ENCODE results near the gene OR4C12. TPM values are rescaled to one million over a fixed set of nuclear protein-coding genes. Genes with fewer than 3 reads are reported as not detected.
"Not testable (repeated sequence)": the region's sequence is repeated elsewhere in the genome, so short reads cannot be mapped to it uniquely, and the experiment has no call there.

Gene OR4C12
- total RNA-seq (2014; rRNA removed; shearing (Covaris generic)) = not detected in 2 replicates
- polyA plus RNA-seq (2015; cell fraction: cytosol; rRNA removed) = not detected in 2 replicates
- polyA plus RNA-seq (2015; cell fraction: nucleus; rRNA removed) = not detected in 2 replicates

DNA sequence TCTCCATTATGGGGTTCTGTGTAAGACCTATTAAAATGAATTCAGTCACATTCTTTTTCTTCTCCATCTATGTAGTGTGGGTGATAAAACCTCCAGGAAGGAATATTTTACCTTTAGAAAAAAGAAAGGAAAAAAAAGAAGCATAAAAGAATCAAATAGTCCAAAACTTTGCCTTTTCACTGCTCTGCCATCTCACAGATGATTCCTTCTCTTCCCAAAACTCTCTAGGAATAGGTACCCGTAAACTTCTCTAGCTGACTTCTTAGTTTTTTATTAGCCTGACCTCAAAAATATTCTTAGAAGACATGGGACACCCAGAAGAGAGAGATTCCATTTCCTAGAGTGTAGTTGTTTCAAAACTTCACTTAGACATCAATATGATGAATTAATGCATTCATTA, at the start of gene OR4C12:
Gene OR4C12, minus strand, starts transcription at position 101 of the 400 bp plus-strand sequence. Its CDS starts 34 bp downstream, at position 67.
- in situ Hi-C loops (cut with HindIII; ENCODE audit: low pct_unique_long_range_greater_than_20kb, low sequenced_read_pairs); DNase-seq (ENCODE audit: low read depth, low spot score): not testable (repeated sequence)

DNA sequence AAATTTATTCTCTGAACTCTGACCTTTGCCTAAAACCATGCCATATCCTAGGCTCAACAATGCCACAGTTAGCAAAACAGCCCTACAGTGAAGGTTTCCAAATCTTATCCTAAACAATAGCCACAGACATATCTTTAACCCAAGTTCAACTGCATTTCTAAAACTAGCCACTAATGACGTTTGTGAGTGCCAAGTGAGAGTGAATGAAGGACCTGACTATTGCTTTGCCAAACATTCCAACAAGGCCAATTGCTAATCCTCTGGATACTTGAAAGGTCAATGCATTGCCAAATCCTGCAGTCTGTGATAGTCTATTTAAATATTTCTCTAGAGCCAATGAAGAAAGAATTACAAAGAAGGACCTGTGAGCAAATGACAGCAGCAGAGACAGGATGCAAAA, 47.9 kb upstream of the OR4C12 start:
- peak; percentile 54 for DNase-seq (ENCODE audit: low read depth, low spot score)
- in situ Hi-C loops (cut with HindIII; ENCODE audit: low pct_unique_long_range_greater_than_20kb, low sequenced_read_pairs) = no loop called here

DNA sequence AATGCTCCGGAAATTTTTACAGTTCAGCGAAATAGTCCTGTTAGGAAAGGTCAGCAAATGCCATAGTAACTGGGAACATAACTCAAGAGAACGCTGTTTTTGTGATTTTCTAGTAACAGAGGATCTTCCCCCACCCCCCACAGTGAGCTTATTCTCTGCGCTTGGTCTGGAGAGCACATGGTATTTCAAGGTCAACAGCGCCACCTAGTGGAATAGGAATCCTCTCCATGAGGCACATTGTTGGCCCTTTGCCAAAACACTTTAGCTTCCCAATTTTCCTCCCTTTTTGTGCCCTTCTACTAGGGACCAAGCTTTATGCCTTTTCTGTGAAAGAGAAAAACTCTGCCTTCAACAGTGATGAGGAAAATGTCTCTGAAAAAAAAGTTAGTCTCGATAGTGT, 13.2 kb upstream of the OR4C12 start:
- in situ Hi-C loops (cut with HindIII; ENCODE audit: low pct_unique_long_range_greater_than_20kb, low sequenced_read_pairs) = no loop called here

GRCh38 chr11:49973439-49973838, 8.9 kb downstream of the OR4C12 start:
- DNase-seq (ENCODE audit: low read depth, low spot score); in situ Hi-C loops (cut with HindIII; ENCODE audit: low pct_unique_long_range_greater_than_20kb, low sequenced_read_pairs): not testable (repeated sequence)

More for the DNA sequence above, 13.2 kb upstream of the OR4C12 start:
- DNase-seq (ENCODE audit: low read depth, low spot score) = peak; percentile 90

DNA sequence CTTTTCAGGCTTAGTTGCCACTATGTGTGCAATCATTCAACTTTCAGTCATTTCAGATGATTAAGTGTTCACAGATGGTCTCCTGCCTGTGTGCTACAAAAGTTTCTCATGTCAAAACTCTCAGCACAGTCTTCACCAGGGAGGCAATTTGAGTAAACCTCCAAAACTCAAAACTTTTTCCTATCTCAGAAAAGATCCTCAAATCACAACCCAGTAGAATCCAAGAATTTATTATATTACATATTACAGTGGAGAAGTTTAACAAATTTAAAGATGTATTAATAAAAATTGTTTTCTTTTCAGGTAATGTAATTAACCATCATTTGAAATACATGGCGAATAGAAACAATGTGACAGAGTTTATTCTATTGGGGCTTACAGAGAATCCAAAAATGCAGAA, 30.2 kb downstream of the OR4C12 start, which contains the start of gene OR4C13:
Gene OR4C13, plus strand, starts transcription at position 301 of the 400 bp plus-strand sequence. Its CDS starts 32 bp downstream, at position 333.
- in situ Hi-C loops (cut with HindIII; ENCODE audit: low pct_unique_long_range_greater_than_20kb, low sequenced_read_pairs) = no loop called here
- DNase-seq (ENCODE audit: low read depth, low spot score) = no peak

DNA sequence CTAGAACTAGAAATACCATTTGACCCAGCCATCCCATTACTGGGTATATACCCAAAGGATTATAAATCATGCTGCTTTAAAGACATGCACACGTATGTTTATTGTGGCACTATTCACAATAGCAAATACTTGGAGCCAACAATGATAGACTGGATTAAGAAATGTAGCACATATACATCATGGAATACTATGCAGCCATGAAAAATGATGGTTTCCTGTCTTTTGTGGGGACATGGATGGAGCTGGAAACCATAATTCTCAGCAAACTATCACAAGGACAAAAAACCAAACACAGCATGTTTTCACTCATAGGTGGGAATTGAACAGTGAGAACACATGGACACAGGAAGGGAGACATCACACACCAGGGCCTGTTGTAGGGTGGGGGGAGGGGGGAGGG, 33.6 kb downstream of the OR4C12 start:
- in situ Hi-C loops (cut with HindIII; ENCODE audit: low pct_unique_long_range_greater_than_20kb, low sequenced_read_pairs) = not testable (repeated sequence)

More for the DNA sequence above, 33.6 kb downstream of the OR4C12 start:
- DNase-seq (ENCODE audit: low read depth, low spot score) = not testable (repeated sequence)

Other genes with a start within 250 kb of the OR4C12 start
- not detected in 2 replicates for gene OR4C13, start 30.1 kb downstream of the OR4C12 start, total RNA-seq (2014; rRNA removed; shearing (Covaris generic))
- not detected in 2 replicates for gene OR4C45, start 50.3 kb upstream of the OR4C12 start, total RNA-seq (2014; rRNA removed; shearing (Covaris generic))

Measured in SK-MEL-5 (cell line).